Epidermal melanocyte (primary cell): ENCODE results near the gene AMBN.

ENCODE experiments used
- DNase-seq: peaks from one replicate; pipeline ENCODE4 v3.0.0; 2011; ENCODE audit warnings: low spot score; ENCODE audit not compliant: insufficient read length

The AMBN gene

DNA sequence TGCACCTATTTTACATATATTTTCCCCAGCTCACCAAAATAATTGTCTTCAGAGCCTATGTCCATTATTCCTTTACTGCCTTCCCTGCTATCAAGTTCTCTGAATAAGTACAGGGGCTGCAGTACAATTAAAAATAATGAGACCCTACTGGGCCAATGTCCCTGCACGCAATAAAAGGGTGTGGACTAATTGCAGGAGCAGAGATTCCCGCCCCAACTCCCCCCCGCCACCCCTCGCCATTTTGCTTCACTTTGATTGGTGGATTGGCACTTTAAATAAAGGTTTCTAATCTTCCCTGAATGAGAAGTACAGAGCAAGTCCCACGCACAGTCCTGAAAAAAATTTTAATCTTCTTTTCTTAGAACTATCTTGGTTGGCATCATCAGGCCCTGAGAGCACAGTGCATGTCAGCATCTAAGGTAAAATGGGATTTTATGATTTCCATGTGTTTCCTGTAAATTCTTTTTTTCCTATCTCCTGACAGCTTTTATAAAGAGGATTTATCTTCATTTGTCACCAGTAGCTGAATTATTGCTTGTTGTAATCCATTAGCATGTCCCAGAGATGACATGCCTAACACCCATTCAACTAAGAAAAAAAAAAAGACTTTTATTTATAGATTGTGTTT is at the start of gene AMBN:
Gene AMBN, plus strand, starts transcription at position 302 of the 628 bp plus-strand sequence. Its CDS starts 103 bp downstream, at position 405.
- DNase-seq, result no peak

DNA sequence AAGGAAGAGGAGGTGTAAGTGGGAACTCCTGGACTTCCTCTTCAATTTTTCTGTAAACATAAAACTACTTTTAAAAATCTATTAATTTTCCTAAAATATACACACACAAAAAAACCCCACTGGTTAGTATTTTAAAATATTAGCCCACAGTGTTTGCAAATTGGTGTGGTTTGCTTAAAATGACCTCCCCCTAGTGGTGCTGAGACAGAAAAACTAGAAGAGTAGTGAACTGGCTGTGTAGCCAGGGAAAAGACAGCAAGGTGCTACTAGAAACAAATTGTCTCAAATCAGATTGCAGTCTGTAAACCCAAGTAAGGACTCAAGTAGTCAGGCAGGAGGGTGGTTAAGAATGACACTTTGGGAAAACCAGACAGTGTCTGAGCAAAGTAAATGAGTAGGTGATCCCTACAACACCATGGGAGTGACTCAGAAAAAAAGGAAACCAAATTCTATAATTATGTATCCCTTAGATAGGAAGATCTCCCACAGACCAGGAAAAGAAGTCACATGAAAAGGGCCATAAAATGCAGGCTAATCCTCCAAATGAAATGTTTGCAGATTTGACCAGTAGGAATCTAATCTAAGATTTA is 47.7 kb upstream of the AMBN start:
- DNase-seq, result no peak

- DNase-seq, result no peak
Measured at GRCh38 chr4:70556856-70557255, 35.2 kb upstream of the AMBN start.

- peak; percentile 69 for DNase-seq
Measured at GRCh38 chr4:70559211-70559830, 32.7 kb upstream of the AMBN start.

- DNase-seq, result no peak
Measured at GRCh38 chr4:70559924-70560323, 32.1 kb upstream of the AMBN start.

DNA sequence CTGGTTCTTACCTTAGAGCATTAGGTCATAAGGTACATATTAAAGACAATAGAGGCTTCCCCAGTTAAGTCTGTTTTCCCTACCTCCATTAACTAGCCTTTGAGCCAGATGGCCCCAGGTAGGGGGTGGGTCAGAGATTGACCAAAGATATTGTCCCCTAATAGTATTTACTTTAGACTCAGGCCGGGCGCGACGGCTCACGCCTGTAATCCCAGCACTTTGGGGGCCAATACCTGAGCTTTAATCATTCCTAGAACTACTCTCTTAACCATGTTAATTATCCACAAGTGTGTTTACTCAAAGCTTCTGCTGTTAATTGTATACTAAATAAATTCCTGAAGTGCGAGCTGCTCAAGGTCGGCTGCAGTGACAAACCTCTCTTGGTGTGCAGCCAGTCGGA is 28.0 kb upstream of the AMBN start:
- DNase-seq, result no peak

DNA sequence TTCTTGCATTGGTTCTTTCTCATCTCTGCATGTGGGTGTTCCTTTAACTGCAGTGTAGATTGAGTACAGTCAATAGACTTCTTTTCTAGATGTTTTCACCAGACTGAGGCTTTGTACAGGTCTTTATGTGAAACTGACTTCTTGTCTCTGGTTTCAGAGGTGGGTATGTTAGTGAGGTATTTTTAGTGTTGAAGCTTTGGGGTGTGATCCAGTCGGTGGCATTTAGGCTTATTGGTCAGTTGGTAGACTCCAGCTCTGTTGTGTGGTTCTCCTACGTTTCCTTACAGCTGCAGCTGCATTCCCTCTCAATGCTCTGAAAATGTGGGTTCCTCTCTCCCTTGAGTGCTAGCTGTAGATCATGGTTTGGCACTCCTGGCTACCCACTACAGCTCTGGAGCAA is 21.3 kb upstream of the AMBN start:
- no peak for DNase-seq

- no peak for DNase-seq
Measured at GRCh38 chr4:70571772-70572171, 20.3 kb upstream of the AMBN start.

DNA sequence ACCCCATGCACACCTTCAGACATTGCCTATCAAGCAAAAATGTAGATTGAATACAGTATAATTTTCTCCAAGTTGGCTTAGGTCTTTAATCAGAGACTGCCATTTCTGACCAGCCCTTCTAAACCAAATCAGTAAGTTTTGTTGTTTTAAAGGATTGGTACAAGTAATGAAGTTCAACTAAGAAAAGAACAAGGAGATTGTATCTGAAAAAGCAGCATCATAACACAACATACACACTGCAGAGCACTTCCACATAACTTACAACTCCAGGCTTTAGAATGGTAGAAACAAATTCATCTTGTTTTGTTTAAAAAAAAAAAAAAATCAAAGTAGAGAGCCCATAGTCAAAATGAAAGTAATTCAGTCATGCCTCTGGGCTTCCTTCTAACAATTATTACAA is 16.1 kb upstream of the AMBN start:
- no peak for DNase-seq

DNA sequence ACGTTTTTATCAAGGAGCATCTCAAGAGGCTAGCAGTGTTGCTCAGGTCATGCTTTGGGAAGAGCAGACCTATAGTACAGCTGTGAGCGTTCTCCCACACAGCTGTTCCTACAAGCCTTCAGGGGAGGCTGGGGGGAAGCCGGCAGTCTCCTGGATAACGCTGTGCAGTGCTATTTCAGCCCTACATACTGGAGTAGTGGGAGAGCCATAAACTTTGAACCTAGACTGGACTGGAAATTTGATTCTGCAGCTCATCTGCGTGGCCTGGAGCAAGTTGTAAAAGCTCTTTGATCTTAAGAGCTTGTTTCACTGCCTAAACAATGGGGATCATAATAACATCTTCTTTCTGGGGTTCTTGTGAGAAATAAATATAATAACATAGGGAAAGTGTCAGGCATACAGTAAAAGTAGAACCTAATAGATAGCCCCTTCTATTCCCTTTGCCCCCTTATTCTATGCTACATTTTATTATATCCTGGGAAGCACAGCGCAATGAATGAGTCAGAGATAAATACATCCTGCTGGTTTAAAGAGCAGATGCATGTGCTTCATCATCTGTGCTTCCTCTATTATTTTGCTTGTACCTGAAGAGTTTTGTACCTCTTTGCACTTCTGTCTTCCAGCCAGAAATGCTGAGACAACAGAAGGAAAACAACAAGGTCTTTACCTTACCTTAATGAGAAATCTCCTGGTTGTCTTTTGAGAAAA is 14.7 kb upstream of the AMBN start:
- DNase-seq, result no peak

- DNase-seq, result no peak
Measured at GRCh38 chr4:70581980-70582379, 10.1 kb upstream of the AMBN start.

DNA sequence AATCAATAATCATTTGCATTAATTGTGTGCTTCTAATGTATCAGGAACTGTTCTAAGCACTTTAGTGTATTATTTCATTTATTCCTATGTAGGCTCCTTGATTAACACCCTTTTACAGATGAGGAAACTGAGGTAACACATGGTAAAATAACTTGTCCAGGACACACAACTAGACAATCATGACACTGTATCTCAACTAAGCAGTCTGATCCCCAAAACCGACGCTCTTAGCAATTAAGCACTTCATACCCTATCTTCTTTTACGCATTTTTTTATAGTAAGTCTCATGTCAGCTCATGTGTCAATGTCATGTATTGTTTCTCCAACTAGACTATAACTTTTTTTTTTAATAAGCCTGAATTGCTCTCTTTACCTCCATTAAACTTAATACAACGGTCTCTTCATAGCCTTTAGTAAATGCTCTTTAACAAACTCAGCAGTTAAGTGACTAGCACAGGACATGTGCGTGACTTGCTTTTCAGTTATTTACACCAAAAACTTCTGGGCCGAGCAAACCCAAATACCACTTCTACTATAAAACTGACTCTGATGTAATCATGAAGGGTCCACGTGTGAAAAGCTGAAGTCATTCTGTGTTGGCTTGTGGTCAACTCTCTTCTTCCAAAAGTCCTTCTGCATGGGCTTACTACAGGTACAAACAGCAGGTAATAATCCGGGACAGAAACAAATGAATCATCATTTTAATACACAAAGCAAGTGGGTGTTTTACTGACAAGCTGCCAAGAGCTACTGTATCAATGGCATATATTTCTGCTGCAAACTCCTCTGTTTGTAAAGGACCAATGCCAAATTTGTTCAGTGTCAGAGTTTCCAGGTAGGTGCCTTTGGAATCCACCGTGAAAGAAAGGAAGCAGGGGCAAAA is 7.9 kb upstream of the AMBN start:
- no peak for DNase-seq

DNA sequence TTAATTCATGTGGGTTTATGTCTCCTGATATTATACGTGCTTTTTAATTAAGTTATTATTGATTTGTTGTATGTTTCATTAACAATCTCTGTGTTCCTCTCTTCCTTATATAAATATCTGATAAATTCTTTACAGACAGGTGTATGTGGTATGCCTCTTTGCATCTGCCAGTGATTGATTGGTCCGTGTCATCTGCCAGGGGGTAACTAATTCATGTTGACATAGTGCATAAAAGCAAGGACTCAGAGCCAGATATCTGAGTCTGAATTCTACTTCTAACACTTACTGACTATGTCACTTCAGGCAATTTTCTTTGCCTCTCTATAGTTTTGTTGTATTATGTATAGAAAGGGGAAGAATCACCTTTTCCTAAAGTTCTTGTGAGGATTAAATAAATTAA is 5.2 kb upstream of the AMBN start:
- no peak for DNase-seq

GRCh38 chr4:70589785-70590184 is 2.3 kb upstream of the AMBN start:
- no peak for DNase-seq

GRCh38 chr4:70594196-70594595 is 2.1 kb downstream of the AMBN start:
- DNase-seq, result no peak

DNA sequence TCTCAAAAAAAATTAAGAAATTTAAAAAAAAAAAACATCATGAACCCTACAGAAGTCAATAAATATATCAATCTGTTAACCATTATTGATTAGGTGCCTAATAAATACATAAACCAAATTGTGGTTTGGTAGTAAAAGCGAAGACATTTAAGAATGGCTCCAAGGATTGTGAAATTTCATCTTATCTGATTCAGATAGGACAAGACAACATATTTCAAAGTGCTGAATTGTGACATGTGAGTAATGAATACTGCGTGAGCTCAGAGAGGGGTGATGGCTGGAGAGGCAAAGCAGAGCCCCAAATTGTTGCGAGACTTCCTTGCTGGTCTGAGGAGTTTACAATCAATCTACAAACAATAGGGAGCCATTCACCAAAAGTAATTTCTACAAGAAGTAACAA is 8.2 kb downstream of the AMBN start:
- DNase-seq, result no peak

DNA sequence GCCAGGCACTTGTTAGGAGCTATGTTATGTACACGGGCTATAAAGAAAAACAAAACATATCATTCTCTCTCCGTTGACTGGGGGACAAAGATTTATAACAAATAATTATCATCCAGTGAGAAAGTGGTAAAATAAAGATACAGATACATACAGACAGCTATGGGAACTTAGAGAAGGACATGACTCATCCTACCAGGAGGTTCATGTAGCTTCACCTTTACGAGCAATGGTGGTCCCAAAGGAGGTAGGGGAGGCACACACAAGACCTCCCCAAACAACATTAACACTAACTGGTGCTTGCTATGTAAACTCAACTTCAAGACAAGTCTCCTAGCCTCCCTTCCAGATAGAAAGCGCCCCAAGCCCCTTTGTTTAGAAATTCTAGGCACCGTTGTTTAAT is 8.9 kb downstream of the AMBN start:
- no peak for DNase-seq

DNA sequence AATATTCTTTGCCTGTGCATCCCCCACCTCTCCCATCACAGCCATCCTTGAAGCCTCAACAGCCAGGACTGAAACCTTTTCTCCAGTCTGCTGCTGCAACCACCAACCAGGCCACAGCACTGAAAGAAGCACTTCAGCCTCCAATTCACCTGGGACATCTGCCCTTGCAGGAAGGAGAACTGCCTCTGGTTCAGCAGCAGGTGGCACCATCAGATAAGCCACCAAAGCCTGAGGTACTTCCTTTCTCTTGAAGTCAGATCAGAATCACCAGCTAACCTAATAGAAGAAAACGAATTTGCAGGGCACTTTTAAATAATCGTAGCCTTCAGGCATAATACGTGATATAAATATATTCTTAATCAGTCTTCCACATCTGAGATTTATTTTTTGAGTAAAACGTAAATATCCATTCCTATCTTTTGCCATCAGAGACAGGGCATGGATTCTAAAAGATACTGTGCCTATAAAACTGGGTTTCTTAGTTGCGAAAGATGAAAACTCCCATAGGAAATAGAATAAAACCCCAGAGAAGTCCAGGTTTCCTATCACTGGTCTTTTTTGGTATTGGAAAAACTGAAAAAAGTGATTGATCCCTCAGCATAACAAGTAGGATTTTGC is 9.5 kb downstream of the AMBN start:
- DNase-seq, result no peak

GRCh38 chr4:70603856-70604255 is 11.8 kb downstream of the AMBN start:
- DNase-seq, result no peak

DNA sequence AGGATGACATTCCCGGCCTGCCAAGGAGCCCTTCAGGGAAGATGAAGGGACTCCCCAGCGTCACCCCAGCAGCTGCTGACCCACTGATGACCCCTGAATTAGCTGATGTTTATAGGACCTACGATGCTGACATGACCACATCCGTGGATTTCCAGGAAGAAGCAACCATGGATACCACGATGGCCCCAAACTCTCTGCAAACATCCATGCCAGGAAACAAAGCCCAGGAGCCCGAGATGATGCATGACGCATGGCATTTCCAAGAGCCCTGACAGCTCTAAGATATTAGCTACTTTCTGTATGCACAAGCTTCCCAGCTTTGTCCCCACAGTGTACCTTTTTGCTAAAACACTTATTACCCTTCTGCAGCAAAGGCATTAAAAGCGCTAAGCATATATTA is 14.4 kb downstream of the AMBN start:
- DNase-seq, result no peak

DNA sequence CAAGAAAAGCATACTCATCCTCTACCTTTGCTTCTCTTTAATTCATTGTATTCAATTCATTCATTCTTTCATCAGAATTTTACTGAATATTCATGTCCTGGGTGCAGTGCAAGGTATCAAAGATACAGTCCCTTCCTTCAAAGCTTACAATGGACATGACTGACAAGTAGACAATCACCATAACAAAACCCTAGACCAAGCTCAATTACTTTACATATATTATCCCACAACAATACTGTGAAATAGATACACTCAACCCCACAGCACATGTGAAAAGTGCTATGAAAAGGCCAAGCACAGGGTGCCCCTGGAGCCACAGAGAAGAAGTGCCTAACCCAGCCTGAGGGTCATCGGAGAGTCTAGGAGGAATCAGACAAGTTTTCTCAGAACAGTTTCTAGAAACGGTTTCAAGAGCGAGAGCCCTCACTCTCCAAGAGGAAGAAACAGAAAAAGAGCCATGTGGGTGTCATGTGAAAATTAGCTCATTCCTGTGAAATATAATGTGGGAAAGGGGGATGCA is 15.3 kb downstream of the AMBN start:
- DNase-seq, result no peak
